Transverse colon (tissue), 4 donors: ENCODE measurements around the gene HMHB1. TPM values are rescaled to one million over a fixed set of nuclear protein-coding genes. Genes with fewer than 3 reads are reported as not detected.
"Not testable (repeated sequence)": the region's sequence is repeated elsewhere in the genome, so short reads cannot be mapped to it uniquely, and the experiment has no call there.

Experiments
- DNase-seq: peaks from one replicate; pipeline ENCODE4 v3.0.0-alpha.2; 2019
- H3K27ac ChIP-seq, 4 donors: fragments of 200-600 bp; sonication (generic); 2 replicates each; pipeline ENCODE4 v1.5.1; 2016 to 2018; ENCODE audit warnings: inconsistent platforms in 4 of 4
- H3K27me3 ChIP-seq: fragments of 200-600 bp; sonication (generic); 2 replicates; pipeline ENCODE4 v1.5.1; 2017; ENCODE audit warnings: inconsistent platforms
- H3K36me3 ChIP-seq, 4 donors: fragments of 200-600 bp; sonication (generic); 2 replicates each; pipeline ENCODE4 v1.5.1; 2017 to 2019; ENCODE audit warnings: inconsistent platforms in 4 of 4
- H3K4me1 ChIP-seq, 4 donors: fragments of 200-600 bp; sonication (generic); 2 replicates each; pipeline ENCODE4 v1.5.1; 2017 to 2020; ENCODE audit warnings: inconsistent platforms in 4 of 4
- H3K4me3 ChIP-seq, 4 donors: fragments of 200-600 bp; sonication (generic); 1 replicate in 1 of 4; 2 replicates in 3 of 4; pipeline versions ENCODE4 v1.5.1 to v1.6.1; 2017 to 2019; ENCODE audit warnings: inconsistent platforms in 4 of 4
- H3K9me3 ChIP-seq, 2 donors: fragments of 200-600 bp; sonication (generic); 2 replicates each; pipeline ENCODE4 v1.5.1; 2017 to 2019; ENCODE audit warnings: inconsistent platforms in 2 of 2
- EP300 ChIP-seq: sonication (generic); formaldehyde crosslinking; IDR thresholded peaks from one replicate; pipeline ENCODE4 v1.6.1; 2017; ENCODE audit warnings: antibody characterized with exemption, low read depth
- POLR2A ChIP-seq: fragments of 450-650 bp; IDR thresholded peaks from one replicate; pipeline ENCODE4 v1.6.1; 2016; ENCODE audit warnings: antibody characterized with exemption, mild to moderate bottlenecking, moderate library complexity
- POLR2AphosphoS5 ChIP-seq, 3 donors: sonication (generic); formaldehyde crosslinking; IDR thresholded peaks; one replicate each; pipeline ENCODE4 v1.6.1; 2016; ENCODE audit warnings: antibody characterized with exemption in 3 of 3
- WGBS, 2 donors: methylation state at CpG; one replicate each; pipeline ENCODE4 v1.1.5; 2018; ENCODE audit warnings: low coverage in 1 of 2; 5-methylcytosine and 5-hydroxymethylcytosine counted together
- in situ Hi-C, 4 donors: fragments of 200-750 bp; cut with MboI; loops; one replicate each; pipeline versions ENCODE4 v1.15.0 to v1.15.1; 2017; ENCODE audit warnings: low sequenced_read_pairs in 3 of 4, low pct_ligation_motif_present in 1 of 4, low pct_unique_long_range_greater_than_20kb in 1 of 4
- intact Hi-C: fragments of 100-400 bp; cut with DNase I; formaldehyde crosslinking; loops from one replicate; pipeline ENCODE4 v1.15.1; 2023; ENCODE audit warnings: low total_unique reads
- total RNA-seq, 4 donors: library from RNA; depleted of rRNA; stranded (reverse); fragments of >200 nt; gene quantifications; one replicate each; pipeline ENCODE4 v1.1.0, GENCODE V29; 2016
- TF ChIP-seq, protein P1 (sequence below), 5 experiments: fragments of 200-600 bp in 3 of 5; fragments of 450-650 bp in 2 of 5; sonication (generic) in 3 of 5; IDR thresholded peaks; 1 replicate in 2 of 5; 2 replicates in 3 of 5; pipeline ENCODE4 v1.5.1; 2016 to 2017; ENCODE audit warnings: antibody characterized with exemption in 5 of 5, inconsistent platforms in 3 of 5, mild to moderate bottlenecking in 2 of 5, moderate library complexity in 1 of 5

The HMHB1 gene
- total RNA-seq, 4 donors from 2014 or later: not detected

- H3K27ac ChIP-seq: no peak overlapping the region
- intact Hi-C loops (no loop called here), in situ Hi-C loops (loop anchor here in 1 of 4 donors (25.0 kb wide), 2 partner anchors 364 to 789 kb away; no protein-coding TSS in a partner anchor)
- no peak for DNase-seq
- TF ChIP-seq, protein P1, sequence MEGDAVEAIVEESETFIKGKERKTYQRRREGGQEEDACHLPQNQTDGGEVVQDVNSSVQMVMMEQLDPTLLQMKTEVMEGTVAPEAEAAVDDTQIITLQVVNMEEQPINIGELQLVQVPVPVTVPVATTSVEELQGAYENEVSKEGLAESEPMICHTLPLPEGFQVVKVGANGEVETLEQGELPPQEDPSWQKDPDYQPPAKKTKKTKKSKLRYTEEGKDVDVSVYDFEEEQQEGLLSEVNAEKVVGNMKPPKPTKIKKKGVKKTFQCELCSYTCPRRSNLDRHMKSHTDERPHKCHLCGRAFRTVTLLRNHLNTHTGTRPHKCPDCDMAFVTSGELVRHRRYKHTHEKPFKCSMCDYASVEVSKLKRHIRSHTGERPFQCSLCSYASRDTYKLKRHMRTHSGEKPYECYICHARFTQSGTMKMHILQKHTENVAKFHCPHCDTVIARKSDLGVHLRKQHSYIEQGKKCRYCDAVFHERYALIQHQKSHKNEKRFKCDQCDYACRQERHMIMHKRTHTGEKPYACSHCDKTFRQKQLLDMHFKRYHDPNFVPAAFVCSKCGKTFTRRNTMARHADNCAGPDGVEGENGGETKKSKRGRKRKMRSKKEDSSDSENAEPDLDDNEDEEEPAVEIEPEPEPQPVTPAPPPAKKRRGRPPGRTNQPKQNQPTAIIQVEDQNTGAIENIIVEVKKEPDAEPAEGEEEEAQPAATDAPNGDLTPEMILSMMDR (IDR thresholded peaks at IDR 0.05): no peak
- TF ChIP-seq POLR2AphosphoS5 (IDR thresholded peaks at IDR 0.05) (no peak), EP300 (no peak), POLR2A (no peak)
- no peak overlapping the region for H3K4me3 ChIP-seq
- 91 to 100% methylated on average over 2 to 6 of the region's 6 CpGs for WGBS, 2 donors
- H3K9me3 ChIP-seq: no peaks in the 10 kb centered on the region
- no peaks in the 10 kb centered on the region for H3K4me1 ChIP-seq
- no peaks in the 10 kb centered on the region for H3K36me3 ChIP-seq
- H3K27me3 ChIP-seq: no peaks in the 10 kb centered on the region
These were observed 10.6 kb upstream of the HMHB1 start for GRCh38 chr5:143801252-143801939.

GRCh38 chr5:143805861-143806260 is 6.1 kb upstream of the HMHB1 start:
- TF ChIP-seq, protein P1 (IDR thresholded peaks at IDR 0.05): no peak
- TF ChIP-seq POLR2A (no peak), POLR2AphosphoS5 (IDR thresholded peaks at IDR 0.05) (no peak), EP300 (no peak)
- in situ Hi-C loops (loop anchor here in 1 of 4 donors (25.0 kb wide), 2 partner anchors 369 to 794 kb away; no protein-coding TSS in a partner anchor), intact Hi-C loops (no loop called here)
- no peak for DNase-seq
- Histone ChIP-seq H3K4me1 (no peaks in the 10 kb centered on the region), H3K36me3 (no peaks in the 10 kb centered on the region), H3K4me3 (no peak overlapping the region), H3K9me3 (no peaks in the 10 kb centered on the region), H3K27ac (no peak overlapping the region), H3K27me3 (no peaks in the 10 kb centered on the region)
- 63 to 67% methylated on average over 2 of the region's 2 CpGs for WGBS, 2 donors

DNA sequence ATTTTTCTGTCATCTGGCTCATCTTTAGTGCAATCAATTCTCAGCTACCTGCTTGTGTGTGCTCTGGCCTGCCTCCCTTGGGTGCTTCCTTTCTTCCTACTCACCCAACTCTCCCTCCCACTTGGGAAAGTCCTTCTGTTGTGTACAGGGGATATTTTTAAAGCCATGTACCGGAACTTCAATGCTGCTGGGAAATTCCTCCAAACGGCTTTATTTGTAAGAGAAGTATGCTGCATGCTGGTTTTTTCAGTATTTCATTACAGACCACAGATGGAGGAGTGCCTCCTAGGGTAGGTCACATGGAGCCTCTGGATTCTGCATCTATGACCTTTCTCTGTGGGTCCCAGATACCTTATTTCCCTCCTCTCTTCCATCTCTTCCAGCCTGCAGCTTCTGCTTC is 5.4 kb upstream of the HMHB1 start:
- no peak overlapping the region for H3K4me3 ChIP-seq
- H3K36me3 ChIP-seq: no peaks in the 10 kb centered on the region
- WGBS, 2 donors: 32 to 45% methylated on average over 2 of the region's 2 CpGs
- H3K27me3 ChIP-seq: no peaks in the 10 kb centered on the region
- H3K27ac ChIP-seq: no peak overlapping the region
- no peak for DNase-seq
- intact Hi-C loops (no loop called here), in situ Hi-C loops (loop anchor here in 1 of 4 donors (25.0 kb wide), 2 partner anchors 369 to 794 kb away; no protein-coding TSS in a partner anchor)
- no peak for TF ChIP-seq POLR2AphosphoS5 (IDR thresholded peaks at IDR 0.05)
- no peak for TF ChIP-seq EP300
- no peak for TF ChIP-seq POLR2A
- TF ChIP-seq, protein P1 (IDR thresholded peaks at IDR 0.05): no peak
- H3K9me3 ChIP-seq: no peaks in the 10 kb centered on the region
- H3K4me1 ChIP-seq: no peaks in the 10 kb centered on the region

- H3K9me3 ChIP-seq: no peaks in the 10 kb centered on the region
- no peak for TF ChIP-seq POLR2A
- TF ChIP-seq POLR2AphosphoS5 (IDR thresholded peaks at IDR 0.05): no peak
- TF ChIP-seq, protein P1 (IDR thresholded peaks at IDR 0.05): no peak
- TF ChIP-seq EP300: no peak
- no peak overlapping the region for H3K27ac ChIP-seq
- WGBS, 2 donors: 86% methylated on average over 1 of the region's 1 CpG; no CpG with 5 or more reads in 1 of the 2 donors
- no peak for DNase-seq
- H3K27me3 ChIP-seq: no peaks in the 10 kb centered on the region
- in situ Hi-C loops: loop anchor here in 1 of 4 donors (25.0 kb wide), 2 partner anchors 370 to 795 kb away; no protein-coding TSS in a partner anchor
- no peak overlapping the region for H3K4me3 ChIP-seq
- no peaks in the 10 kb centered on the region for H3K4me1 ChIP-seq
- no peaks in the 10 kb centered on the region for H3K36me3 ChIP-seq
- intact Hi-C loops: no loop called here
These were observed 4.6 kb upstream of the HMHB1 start for GRCh38 chr5:143807401-143807800.

- intact Hi-C loops, H3K36me3 ChIP-seq, H3K4me3 ChIP-seq, DNase-seq, H3K9me3 ChIP-seq, H3K27me3 ChIP-seq, H3K27ac ChIP-seq, H3K4me1 ChIP-seq: not testable (repeated sequence)
- WGBS, 2 donors: 95 to 100% methylated on average over 3 to 4 of the region's 4 CpGs
- in situ Hi-C loops: loop anchor here in 1 of 4 donors (25.0 kb wide), 2 partner anchors 379 to 804 kb away; no protein-coding TSS in a partner anchor
These were observed 4.4 kb downstream of the HMHB1 start for GRCh38 chr5:143816370-143816769.
